DND-41 (cell line): ENCODE data around the gene EXOG.

Experiments used
- ATAC-seq: fragments of 200-7000 bp; cut with Tn5 transposase; 3 replicates; pipeline ENCODE4 v1.9.1; 2021; ENCODE audit warnings: low read depth; ENCODE audit not compliant: insufficient read depth
- DNase-seq: peaks from one replicate; pipeline ENCODE4 v3.0.0-alpha.2; 2020
- H2AFZ ChIP-seq: 2 replicates; pipeline ENCODE4 v1.6.0; 2012; ENCODE audit warnings: low read depth, low read length
- H3K27ac ChIP-seq: 2 replicates; pipeline ENCODE4 v1.5.1; 2012; ENCODE audit warnings: low read length, inconsistent platforms
- H3K27me3 ChIP-seq: fragments of 200-600 bp; sonication (generic); 2 replicates; pipeline ENCODE4 v1.6.0; 2012; ENCODE audit warnings: low read length, mild to moderate bottlenecking, inconsistent platforms; ENCODE audit not compliant: insufficient read depth, poor library complexity
- H3K36me3 ChIP-seq: 2 replicates; pipeline ENCODE4 v1.5.1; 2012; ENCODE audit warnings: low read length, inconsistent platforms; ENCODE audit not compliant: insufficient read depth
- H3K4me1 ChIP-seq: 2 replicates; pipeline ENCODE4 v1.5.1; 2012; ENCODE audit warnings: mild to moderate bottlenecking, low read length; ENCODE audit not compliant: insufficient read depth
- H3K4me2 ChIP-seq: 2 replicates; pipeline ENCODE4 v1.6.0; 2012; ENCODE audit warnings: mild to moderate bottlenecking, moderate library complexity, low read length, inconsistent platforms; ENCODE audit not compliant: insufficient read depth
- H3K4me3 ChIP-seq, 2 experiments: fragments of 200-600 bp in 1 of 2; shearing (Covaris generic) in 1 of 2; 2 replicates each; pipeline ENCODE4 v1.5.1; 2012 to 2016; ENCODE audit warnings: inconsistent platforms in 2 of 2, low read length in 2 of 2, mild to moderate bottlenecking in 2 of 2, low read depth in 1 of 2, moderate library complexity in 1 of 2
- H3K79me2 ChIP-seq: 2 replicates; pipeline ENCODE4 v1.6.0; 2012; ENCODE audit warnings: low read length, inconsistent platforms; ENCODE audit not compliant: insufficient read depth
- H3K9ac ChIP-seq: 2 replicates; pipeline ENCODE4 v1.6.0; 2012; ENCODE audit warnings: low read depth, mild to moderate bottlenecking, inconsistent platforms, low read length, moderate library complexity
- H3K9me3 ChIP-seq: 2 replicates; pipeline ENCODE4 v1.5.1; 2012; ENCODE audit warnings: low read length, moderate library complexity, mild to moderate bottlenecking, inconsistent platforms; ENCODE audit not compliant: insufficient read depth, severe bottlenecking
- H4K20me1 ChIP-seq: 2 replicates; pipeline ENCODE4 v1.6.0; 2012; ENCODE audit warnings: low read length; ENCODE audit not compliant: insufficient read depth
- EZH2 ChIP-seq: IDR thresholded peaks from 3 replicates; pipeline ENCODE4 v1.6.1; 2012; ENCODE audit warnings: borderline replicate concordance, low read depth, mild to moderate bottlenecking, moderate library complexity, low read length, inconsistent platforms; ENCODE audit not compliant: severe bottlenecking
- TF ChIP-seq, protein P1 (sequence below): IDR thresholded peaks from 2 replicates; pipeline ENCODE4 v1.5.1; 2012; ENCODE audit warnings: borderline replicate concordance, low read length, moderate library complexity, mild to moderate bottlenecking; ENCODE audit not compliant: poor library complexity, severe bottlenecking; ENCODE audit errors: extremely low read depth

Gene EXOG

DNA sequence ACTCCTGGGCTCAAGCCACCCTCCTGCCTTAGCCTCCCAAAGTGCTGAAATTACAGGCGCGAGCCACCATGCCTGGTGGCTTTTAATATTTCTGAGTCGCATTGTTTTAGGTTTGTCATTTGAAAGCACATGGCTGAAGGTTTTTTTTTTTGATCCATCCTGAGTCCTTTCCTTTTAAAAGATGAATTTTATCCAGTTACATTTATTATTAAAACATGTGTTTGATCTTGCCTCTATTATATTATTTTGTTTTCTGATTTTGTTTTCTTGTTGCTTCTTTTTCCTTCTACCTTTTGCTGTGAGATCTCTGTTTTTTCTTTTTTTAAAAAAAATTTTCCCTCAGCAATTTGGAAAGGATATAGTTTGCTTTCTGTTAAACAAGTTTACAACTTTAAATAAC is 77.0 kb downstream of the EXOG start:
- Histone ChIP-seq H3K9me3 (no peaks in the 10 kb centered on the region), H3K79me2 (no peaks in the 10 kb centered on the region), H3K27ac (no peak overlapping the region), H3K4me1 (no peaks in the 10 kb centered on the region), H3K27me3 (no peaks in the 10 kb centered on the region), H3K4me2 (no peak overlapping the region), H4K20me1 (no peaks in the 10 kb centered on the region), H2AFZ (no peak overlapping the region), H3K36me3 (no peaks in the 10 kb centered on the region), H3K9ac (no peak overlapping the region), H3K4me3 (no peak overlapping the region)
- DNase-seq, result no peak
- ATAC-seq, result no peak
- TF ChIP-seq, protein P1, sequence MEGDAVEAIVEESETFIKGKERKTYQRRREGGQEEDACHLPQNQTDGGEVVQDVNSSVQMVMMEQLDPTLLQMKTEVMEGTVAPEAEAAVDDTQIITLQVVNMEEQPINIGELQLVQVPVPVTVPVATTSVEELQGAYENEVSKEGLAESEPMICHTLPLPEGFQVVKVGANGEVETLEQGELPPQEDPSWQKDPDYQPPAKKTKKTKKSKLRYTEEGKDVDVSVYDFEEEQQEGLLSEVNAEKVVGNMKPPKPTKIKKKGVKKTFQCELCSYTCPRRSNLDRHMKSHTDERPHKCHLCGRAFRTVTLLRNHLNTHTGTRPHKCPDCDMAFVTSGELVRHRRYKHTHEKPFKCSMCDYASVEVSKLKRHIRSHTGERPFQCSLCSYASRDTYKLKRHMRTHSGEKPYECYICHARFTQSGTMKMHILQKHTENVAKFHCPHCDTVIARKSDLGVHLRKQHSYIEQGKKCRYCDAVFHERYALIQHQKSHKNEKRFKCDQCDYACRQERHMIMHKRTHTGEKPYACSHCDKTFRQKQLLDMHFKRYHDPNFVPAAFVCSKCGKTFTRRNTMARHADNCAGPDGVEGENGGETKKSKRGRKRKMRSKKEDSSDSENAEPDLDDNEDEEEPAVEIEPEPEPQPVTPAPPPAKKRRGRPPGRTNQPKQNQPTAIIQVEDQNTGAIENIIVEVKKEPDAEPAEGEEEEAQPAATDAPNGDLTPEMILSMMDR, result no peak
- no peak for TF ChIP-seq EZH2

DNA sequence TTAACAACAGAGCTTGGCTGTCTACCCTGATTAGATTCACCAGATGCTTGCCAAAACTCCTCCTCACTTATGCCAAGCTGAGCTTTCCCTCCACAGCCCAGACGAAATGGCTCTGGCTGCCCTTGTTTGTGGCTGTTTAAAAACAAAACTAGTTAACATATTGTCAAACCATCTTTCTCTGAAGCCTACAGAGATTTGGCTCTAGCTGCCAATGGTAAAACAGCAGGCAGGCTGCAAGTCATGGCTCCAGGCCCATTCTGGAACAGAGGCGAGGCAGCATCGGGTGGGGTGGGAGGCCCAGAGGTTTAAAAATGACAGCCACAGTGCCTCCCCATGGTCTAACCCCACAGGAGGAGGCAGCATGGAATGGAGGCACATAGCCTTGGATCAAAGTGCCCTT is 77.4 kb downstream of the EXOG start:
- Histone ChIP-seq H3K9ac (no peak overlapping the region), H3K4me2 (no peak overlapping the region), H3K4me1 (no peaks in the 10 kb centered on the region), H3K4me3 (no peak overlapping the region), H3K36me3 (no peaks in the 10 kb centered on the region), H3K27me3 (no peaks in the 10 kb centered on the region), H4K20me1 (no peaks in the 10 kb centered on the region), H3K79me2 (no peaks in the 10 kb centered on the region), H3K27ac (no peak overlapping the region), H2AFZ (no peak overlapping the region), H3K9me3 (no peaks in the 10 kb centered on the region)
- DNase-seq, result no peak
- ATAC-seq, result no peak
- TF ChIP-seq, protein P1, result no peak
- TF ChIP-seq EZH2, result no peak

DNA sequence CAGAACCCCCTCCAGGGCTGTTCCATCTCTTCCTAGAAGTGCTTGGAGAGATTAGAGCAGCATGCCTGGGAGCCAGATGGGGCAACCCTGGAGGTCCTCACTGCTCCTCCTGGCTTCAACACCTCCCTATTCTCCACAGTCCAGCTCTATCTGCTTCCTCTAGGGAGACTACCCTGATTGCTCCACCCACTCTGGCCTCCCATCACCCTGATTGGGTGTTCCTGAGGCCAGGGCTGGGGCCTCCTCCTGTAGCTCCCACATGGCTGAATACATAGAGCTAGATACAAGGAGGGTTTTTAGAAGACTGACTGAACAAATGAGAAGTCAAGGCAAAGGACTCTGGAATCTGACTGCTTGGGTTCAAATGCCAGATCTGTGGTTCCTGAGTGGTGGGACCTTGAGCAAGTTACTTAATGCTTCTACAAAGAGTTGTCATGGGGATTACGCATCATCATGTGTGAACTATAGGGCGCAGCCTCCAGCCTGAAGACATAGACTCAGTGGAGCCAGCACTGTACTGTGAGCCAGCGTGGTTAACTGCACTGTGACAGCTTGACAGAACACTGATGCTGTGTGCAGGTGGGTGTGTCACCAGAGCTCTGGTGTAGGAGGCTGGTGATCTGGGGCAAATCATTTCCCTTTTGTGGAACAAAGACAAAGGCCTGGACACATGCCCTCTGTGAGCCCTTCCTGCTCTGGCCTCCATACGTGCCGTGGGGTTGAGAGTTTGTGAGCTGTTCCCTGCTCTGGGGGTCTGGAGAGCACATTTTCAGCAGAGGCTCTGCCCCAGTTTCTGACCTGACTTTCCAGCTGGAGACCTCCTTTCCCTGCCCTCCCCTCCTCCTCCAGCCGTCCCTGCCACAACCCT is 78.5 kb downstream of the EXOG start:
- no peak overlapping the region for H3K9ac ChIP-seq
- no peaks in the 10 kb centered on the region for H3K79me2 ChIP-seq
- no peaks in the 10 kb centered on the region for H4K20me1 ChIP-seq
- H3K4me3 ChIP-seq, result no peak overlapping the region
- no peaks in the 10 kb centered on the region for H3K27me3 ChIP-seq
- H3K4me1 ChIP-seq, result no peaks in the 10 kb centered on the region
- no peak overlapping the region for H2AFZ ChIP-seq
- H3K4me2 ChIP-seq, result no peak overlapping the region
- H3K9me3 ChIP-seq, result no peaks in the 10 kb centered on the region
- no peak for ATAC-seq
- no peak for DNase-seq
- no peak overlapping the region for H3K27ac ChIP-seq
- TF ChIP-seq, protein P1, result no peak
- TF ChIP-seq EZH2, result no peak
- H3K36me3 ChIP-seq, result no peaks in the 10 kb centered on the region
